Large intestine (tissue), 3 donors: ENCODE results near the gene HIC2. TPM values are rescaled to one million over a fixed set of nuclear protein-coding genes. Genes with fewer than 3 reads are reported as not detected.
"Not testable (repeated sequence)": the region's sequence is repeated elsewhere in the genome, so short reads cannot be mapped to it uniquely, and the experiment has no call there.

Source experiments
- DNase-seq, 2 donors: peaks; one replicate each; pipeline versions ENCODE4 v3.0.0 to v3.0.0-alpha.2; 2013
- H3K27ac ChIP-seq: one replicate; pipeline ENCODE4 v1.5.1; 2013; ENCODE audit warnings: low read length
- H3K27me3 ChIP-seq: 2 replicates; pipeline ENCODE4 v1.6.1; 2013; ENCODE audit warnings: low read length; ENCODE audit not compliant: control insufficient read depth, insufficient read depth
- H3K36me3 ChIP-seq: 2 replicates; pipeline ENCODE4 v1.6.1; 2013; ENCODE audit warnings: low read length; ENCODE audit not compliant: control insufficient read depth, insufficient read depth
- H3K4me1 ChIP-seq: one replicate; pipeline ENCODE4 v1.6.1; 2013; ENCODE audit warnings: low read length; ENCODE audit not compliant: control insufficient read depth, insufficient read depth
- H3K4me3 ChIP-seq: one replicate; pipeline ENCODE4 v1.5.1; 2013; ENCODE audit warnings: low read length
- H3K9me3 ChIP-seq: one replicate; pipeline ENCODE4 v1.6.1; 2013; ENCODE audit warnings: mild to moderate bottlenecking, low read depth, low read length, moderate library complexity; ENCODE audit not compliant: control insufficient read depth
- WGBS: methylation state at CpG from one replicate; pipeline ENCODE4 v1.1.5; 2013; ENCODE audit warnings: low lambda C conversion rate; ENCODE audit not compliant: insufficient coverage; 5-methylcytosine and 5-hydroxymethylcytosine counted together
- polyA plus RNA-seq: library from polyadenylated mRNA; unstranded; fragments of 120-200 nt; gene quantifications from one replicate; pipeline ENCODE4 v1.2.1, GENCODE V29; 2013

HIC2 gene
- polyA plus RNA-seq, 1 donor, result 24.4 TPM

- not testable (repeated sequence) for H3K4me1 ChIP-seq, H3K4me3 ChIP-seq, H3K27ac ChIP-seq, H3K27me3 ChIP-seq, DNase-seq, H3K36me3 ChIP-seq, H3K9me3 ChIP-seq
- no CpG with 5 or more reads among the region's 21 CpGs for WGBS
Observed at GRCh38 chr22:21401197-21401969, 15.8 kb upstream of the HIC2 start.

- no CpG with 5 or more reads among the region's 5 CpGs for WGBS
- not testable (repeated sequence) for H3K4me1 ChIP-seq, H3K9me3 ChIP-seq, H3K27ac ChIP-seq, H3K4me3 ChIP-seq, H3K27me3 ChIP-seq, DNase-seq, H3K36me3 ChIP-seq
Observed at GRCh38 chr22:21402763-21403314, 14.3 kb upstream of the HIC2 start.

GRCh38 chr22:21407139-21407538 is 10.0 kb upstream of the HIC2 start:
- not testable (repeated sequence) for H3K9me3 ChIP-seq, H3K27me3 ChIP-seq, H3K27ac ChIP-seq, H3K4me3 ChIP-seq, H3K36me3 ChIP-seq, H3K4me1 ChIP-seq, DNase-seq
- WGBS, result no CpG with 5 or more reads among the region's 1 CpG

DNA sequence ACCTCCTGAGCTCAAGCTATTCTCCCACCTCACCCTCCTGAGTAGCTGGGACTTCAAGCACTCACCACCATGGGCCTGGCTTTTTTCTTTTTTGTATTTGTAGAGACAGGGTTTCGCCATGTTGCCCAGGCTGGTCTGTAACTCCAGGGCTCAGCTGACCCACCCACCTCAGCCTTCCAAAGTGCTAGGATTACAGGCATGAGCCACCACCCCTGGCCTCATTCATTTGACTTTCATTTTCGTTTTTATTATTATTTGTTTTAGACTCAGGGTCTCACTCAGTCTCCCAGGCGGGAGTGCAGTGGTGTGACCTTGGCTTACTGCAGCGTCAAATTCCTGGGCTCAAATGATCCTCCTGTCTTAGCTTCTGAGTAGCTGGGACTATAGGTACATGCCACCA is 9.4 kb upstream of the HIC2 start:
- H3K4me3 ChIP-seq, result not testable (repeated sequence)
- no CpG with 5 or more reads among the region's 4 CpGs for WGBS

GRCh38 chr22:21416375-21416774 is 796 bp upstream of the HIC2 start:
- DNase-seq, H3K27ac ChIP-seq, H3K4me1 ChIP-seq, H3K27me3 ChIP-seq, H3K9me3 ChIP-seq, H3K4me3 ChIP-seq, H3K36me3 ChIP-seq: not testable (repeated sequence)
- WGBS, result no CpG with 5 or more reads among the region's 25 CpGs

More for the DNA sequence above, 9.4 kb upstream of the HIC2 start:
- not testable (repeated sequence) for DNase-seq, H3K4me1 ChIP-seq, H3K36me3 ChIP-seq, H3K27me3 ChIP-seq, H3K27ac ChIP-seq, H3K9me3 ChIP-seq

DNA sequence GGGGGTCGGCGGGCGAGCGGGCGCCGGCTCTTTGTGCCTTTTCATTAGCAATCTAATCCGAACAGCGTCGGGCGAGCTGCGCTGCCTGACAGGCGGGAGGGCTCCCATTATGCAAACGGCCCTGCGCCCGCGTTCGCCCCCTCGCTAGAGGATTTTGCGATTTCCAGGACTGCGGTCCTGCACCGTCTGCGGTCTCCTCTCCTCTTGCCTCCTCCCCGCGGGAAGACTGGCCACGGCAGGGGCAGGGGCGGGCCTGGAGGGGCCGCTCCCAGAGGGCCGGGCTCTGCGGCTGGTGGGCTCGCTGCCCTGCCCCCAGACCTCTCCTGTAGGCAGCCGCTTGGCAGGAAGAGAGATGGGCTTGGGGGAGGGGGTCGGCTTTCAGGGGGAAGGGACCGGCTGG is 682 bp downstream of the HIC2 start:
- not testable (repeated sequence) for H3K4me1 ChIP-seq, H3K27me3 ChIP-seq, DNase-seq, H3K27ac ChIP-seq, H3K36me3 ChIP-seq, H3K9me3 ChIP-seq
- WGBS, result no CpG with 5 or more reads among the region's 33 CpGs
- peak overlapping the region; percentile 32 for H3K4me3 ChIP-seq

- not testable (repeated sequence) for H3K4me1 ChIP-seq, H3K36me3 ChIP-seq, H3K27me3 ChIP-seq, DNase-seq, H3K9me3 ChIP-seq, H3K4me3 ChIP-seq
- no CpG with 5 or more reads among the region's 15 CpGs for WGBS
- peak overlapping the region; percentile 64 for H3K27ac ChIP-seq
Observed at GRCh38 chr22:21418974-21419638, 1.9 kb downstream of the HIC2 start.

GRCh38 chr22:21420180-21420763 is 3.1 kb downstream of the HIC2 start:
- H3K4me3 ChIP-seq, H3K27me3 ChIP-seq, H3K4me1 ChIP-seq, H3K36me3 ChIP-seq, DNase-seq, H3K9me3 ChIP-seq: not testable (repeated sequence)
- no CpG with 5 or more reads among the region's 19 CpGs for WGBS
- peak overlapping the region; percentile 69 for H3K27ac ChIP-seq

- H3K4me3 ChIP-seq, H3K9me3 ChIP-seq, DNase-seq, H3K27me3 ChIP-seq, H3K4me1 ChIP-seq, H3K36me3 ChIP-seq, H3K27ac ChIP-seq: not testable (repeated sequence)
- no CpG with 5 or more reads among the region's 12 CpGs for WGBS
Observed at GRCh38 chr22:21424084-21424709, 7.0 kb downstream of the HIC2 start.
